Right ventricle myocardium inferior (tissue), 1 donor: ENCODE data around the gene ERCC6L. TPM values are rescaled to one million over a fixed set of nuclear protein-coding genes. Genes with fewer than 3 reads are reported as not detected.
"Not testable (repeated sequence)": the region's sequence is repeated elsewhere in the genome, so short reads cannot be mapped to it uniquely, and the experiment has no call there.

Source experiments
- ATAC-seq: fragments of 200-7000 bp; cut with Tn5 transposase; one replicate; pipeline ENCODE4 v1.9.1; 2020; ENCODE audit warnings: mild to moderate bottlenecking, moderate library complexity
- DNase-seq: peaks from one replicate; pipeline ENCODE4 v3.0.0; 2021; ENCODE audit errors: missing footprints
- intact Hi-C: fragments of 100-400 bp; cut with DNase I; formaldehyde crosslinking; loops from one replicate; pipeline ENCODE4 v1.11.0; 2022
- total RNA-seq: library from RNA; stranded (reverse); fragmentation: NEBNext Ultra II Directional; extraction: Animal tissue kit (Norgen Biotek cat#: 25700); gene quantifications from one replicate; pipeline ENCODE4 v1.2.1, GENCODE V29; 2021
- donor health status: DM: no; HTN: yes; CAD: no; lungs with severe emphysema.

Gene ERCC6L
- total RNA-seq, 1 donor from 2014 or later = 0.14 TPM

- intact Hi-C loops = loop anchor here (5.0 kb wide), 1 partner anchor 164 kb away; no protein-coding TSS in a partner anchor
- DNase-seq = peak; percentile 92
- peak; percentile 99 for ATAC-seq
Observed at GRCh38 chrX:72181178-72182125, 57.4 kb downstream of the ERCC6L start, which contains the start of gene PIN4. TSS of gene PIN4 (plus strand) at chrX:72181757. CDS start at chrX:72181786, 29 bp downstream.

- DNase-seq = no peak
- intact Hi-C loops = loop anchor here (5.0 kb wide), 1 partner anchor 163 kb away; no protein-coding TSS in a partner anchor
- no peak for ATAC-seq
Observed at GRCh38 chrX:72180539-72180938, 58.3 kb downstream of the ERCC6L start.

DNA sequence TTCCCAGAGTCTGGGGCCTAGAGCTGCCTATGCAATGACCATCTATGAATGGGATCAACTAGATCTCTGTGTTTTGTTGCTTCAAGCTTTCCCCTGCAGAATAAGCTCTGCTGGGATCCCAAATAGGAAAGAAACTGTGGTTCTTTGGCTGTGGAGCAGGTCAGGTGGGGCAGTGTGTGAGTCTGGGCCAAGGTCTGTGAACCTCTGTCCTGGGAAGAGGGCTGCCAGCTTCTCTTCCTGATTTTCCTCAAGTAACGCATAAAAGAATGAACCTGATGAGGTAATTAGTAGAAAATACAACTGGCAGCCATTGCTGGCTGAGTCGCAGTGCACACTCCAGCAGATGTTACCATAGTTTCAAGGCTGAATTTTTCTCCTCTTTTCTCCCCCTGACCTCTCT is 61.8 kb downstream of the ERCC6L start:
- ATAC-seq (no peak), DNase-seq (no peak)
- intact Hi-C loops = no loop called here

DNA sequence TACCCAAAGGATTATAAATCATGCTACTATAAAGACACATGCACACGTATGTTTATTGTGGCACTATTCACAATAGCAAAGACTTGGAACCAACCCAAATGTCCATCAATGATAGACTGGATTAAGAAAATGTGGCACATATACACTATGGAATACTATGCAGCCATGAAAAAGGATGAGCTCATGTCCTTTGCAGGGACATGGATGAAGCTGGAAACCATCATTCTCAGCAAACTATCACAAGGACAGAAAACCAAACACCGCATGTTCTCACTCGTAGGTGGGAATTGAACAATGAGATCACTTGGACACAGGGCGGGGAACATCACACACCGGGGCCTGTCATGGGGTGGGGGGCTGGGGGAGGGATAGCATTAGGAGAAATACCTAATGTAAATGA is 62.5 kb downstream of the ERCC6L start:
- ATAC-seq, DNase-seq, intact Hi-C loops: not testable (repeated sequence)

GRCh38 chrX:72169008-72169728 is 69.7 kb downstream of the ERCC6L start:
- ATAC-seq (no peak), DNase-seq (no peak)
- intact Hi-C loops = no loop called here

DNA sequence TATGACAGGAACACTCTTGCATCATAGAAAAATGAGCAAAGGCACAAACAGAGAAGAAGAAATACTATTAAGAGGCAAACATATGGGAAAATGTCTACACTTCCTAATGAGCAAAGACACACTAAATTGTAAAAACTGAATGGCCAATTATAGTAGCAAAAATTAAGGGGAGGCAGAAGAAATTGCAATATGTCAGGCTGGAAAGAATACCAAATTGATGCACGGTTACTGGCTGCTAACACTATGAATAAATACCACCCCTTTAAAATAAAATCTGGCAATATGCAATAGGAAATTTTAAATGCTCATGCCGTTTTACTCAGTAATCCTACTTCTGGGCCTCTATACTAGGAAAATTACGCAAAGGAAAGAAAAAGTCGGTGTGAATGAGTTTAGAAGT is 73.3 kb downstream of the ERCC6L start:
- no peak for DNase-seq
- intact Hi-C loops = no loop called here
- no peak for ATAC-seq

- intact Hi-C loops = no loop called here
- no peak for ATAC-seq
- no peak for DNase-seq
Observed at GRCh38 chrX:72159769-72160168, 79.1 kb downstream of the ERCC6L start.

- ATAC-seq (no peak), DNase-seq (no peak)
- intact Hi-C loops = no loop called here
Observed at GRCh38 chrX:72158773-72159172, 80.1 kb downstream of the ERCC6L start.

Other genes with a start within 250 kb of the ERCC6L start
- 2.4 TPM for gene RTL5, start 107.1 kb downstream of the ERCC6L start, total RNA-seq
- gene PIN4, start 57.3 kb downstream of the ERCC6L start, total RNA-seq = 12.0 TPM
- gene RPS4X, start 38.2 kb upstream of the ERCC6L start, total RNA-seq = 417 TPM
- not detected for gene CITED1, start 66.9 kb upstream of the ERCC6L start, total RNA-seq